ENCODE data around the gene STARD13. TPM values are rescaled to one million over a fixed set of nuclear protein-coding genes. Genes with fewer than 3 reads are reported as not detected.

STARD13 gene
- total RNA-seq, 1 experiment from 2014 or later, result 2.1 TPM

DNA sequence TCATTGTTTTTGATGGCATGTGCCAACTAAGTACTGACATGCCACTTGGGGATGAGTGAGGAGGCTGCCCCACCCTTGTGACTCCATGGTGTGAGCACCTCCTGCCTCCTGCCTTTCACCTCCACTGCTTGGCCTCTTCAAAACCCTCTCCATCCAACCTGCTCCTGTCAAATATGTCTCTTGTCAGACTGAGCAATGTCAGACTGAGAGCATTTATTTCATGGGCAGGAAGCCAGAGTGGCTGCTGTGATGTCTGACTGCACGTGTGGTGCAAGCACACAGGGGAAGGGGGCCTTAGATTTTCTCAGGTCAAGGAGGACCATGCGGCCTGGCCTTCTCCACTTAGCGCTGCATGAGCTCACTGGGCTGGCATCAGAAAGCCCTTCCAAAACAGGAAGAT, 68.3 kb downstream of the STARD13 start:
- Histone ChIP-seq H3K4ac (ENCODE audit: low read depth, low read length) (no peak overlapping the region), H2BK15ac (ENCODE audit: low read depth, low read length) (no peak overlapping the region), H4K8ac (replicated peaks; ENCODE audit: insufficient read length, low read depth, low read length) (no peak overlapping the region), H3K79me1 (ENCODE audit: insufficient read depth, low read depth, low read length, poor library complexity, severe bottlenecking) (no peaks in the 10 kb centered on the region), H3K14ac (ENCODE audit: insufficient read depth, low read length) (no peak overlapping the region), H2BK120ac (ENCODE audit: low read depth, low read length, poor library complexity, severe bottlenecking) (no peak overlapping the region), H2AFZ (ENCODE audit: low read length) (no peak overlapping the region), H3T11ph (ENCODE audit: low read length) (no peak overlapping the region), H4K91ac (ENCODE audit: insufficient read length, low read depth, low read length) (no peak overlapping the region), H2BK20ac (ENCODE audit: low read depth, low read length, poor library complexity, severe bottlenecking) (no peak overlapping the region), H2BK12ac (ENCODE audit: insufficient read length, low read depth, low read length) (no peak overlapping the region), H3K56ac (ENCODE audit: insufficient read length, low read depth, low read length) (no peak overlapping the region), H3K27me3 (ENCODE audit: insufficient read depth, low read length) (no peaks in the 10 kb centered on the region), H3K4me1 (ENCODE audit: insufficient read depth, low read length) (peaks cover 8% of the 10 kb centered on the region; the same call in 1 of the 2 replicates), H3K23me2 (ENCODE audit: insufficient read length, low read depth, low read length, poor library complexity, severe bottlenecking) (no peaks in the 10 kb centered on the region), H3K4me2 (ENCODE audit: insufficient read depth, insufficient read length, low read length) (no peak overlapping the region), H3K18ac (ENCODE audit: insufficient read length, low read depth, low read length) (no peak overlapping the region), H3K79me2 (ENCODE audit: insufficient read depth, low read length) (no peaks in the 10 kb centered on the region), H3K27ac (ENCODE audit: insufficient read length, low read depth, low read length) (no peak overlapping the region), H3K9ac (ENCODE audit: extremely low read depth, insufficient read length, low read length) (no peak overlapping the region), H3K9me3 (ENCODE audit: control insufficient read depth, low read depth, low read length) (no peaks in the 10 kb centered on the region), H4K5ac (ENCODE audit: insufficient read length, low read depth, low read length) (no peak overlapping the region), H2AK5ac (ENCODE audit: insufficient read length, low read length) (no peak overlapping the region), H2BK5ac (ENCODE audit: insufficient read length, low read length) (no peak overlapping the region), H4K20me1 (ENCODE audit: control insufficient read depth, insufficient read depth, insufficient read length) (no peaks in the 10 kb centered on the region), H3K23ac (ENCODE audit: insufficient read length, low read depth, low read length) (no peak overlapping the region)
- no CpG with 5 or more reads among the region's 3 CpGs for WGBS (ENCODE audit: extremely low coverage, insufficient read length, low lambda C conversion rate)
- Mint-ChIP-seq H3K27me3 (ENCODE audit: low read depth) (no peaks in the 10 kb centered on the region), H3K4me3 (no peak overlapping the region), H3K36me3 (ENCODE audit: insufficient read depth in 1 of 3, low read depth in 3 of 3) (no peaks in the 10 kb centered on the region; a peak in 1 of 7 replicates), H3K4me1 (peaks cover 27 to 28% of the 10 kb centered on the region in 2 experiments), H3K27ac (no peak overlapping the region), H3K9me3 (no peaks in the 10 kb centered on the region)
- TF ChIP-seq, protein P1, sequence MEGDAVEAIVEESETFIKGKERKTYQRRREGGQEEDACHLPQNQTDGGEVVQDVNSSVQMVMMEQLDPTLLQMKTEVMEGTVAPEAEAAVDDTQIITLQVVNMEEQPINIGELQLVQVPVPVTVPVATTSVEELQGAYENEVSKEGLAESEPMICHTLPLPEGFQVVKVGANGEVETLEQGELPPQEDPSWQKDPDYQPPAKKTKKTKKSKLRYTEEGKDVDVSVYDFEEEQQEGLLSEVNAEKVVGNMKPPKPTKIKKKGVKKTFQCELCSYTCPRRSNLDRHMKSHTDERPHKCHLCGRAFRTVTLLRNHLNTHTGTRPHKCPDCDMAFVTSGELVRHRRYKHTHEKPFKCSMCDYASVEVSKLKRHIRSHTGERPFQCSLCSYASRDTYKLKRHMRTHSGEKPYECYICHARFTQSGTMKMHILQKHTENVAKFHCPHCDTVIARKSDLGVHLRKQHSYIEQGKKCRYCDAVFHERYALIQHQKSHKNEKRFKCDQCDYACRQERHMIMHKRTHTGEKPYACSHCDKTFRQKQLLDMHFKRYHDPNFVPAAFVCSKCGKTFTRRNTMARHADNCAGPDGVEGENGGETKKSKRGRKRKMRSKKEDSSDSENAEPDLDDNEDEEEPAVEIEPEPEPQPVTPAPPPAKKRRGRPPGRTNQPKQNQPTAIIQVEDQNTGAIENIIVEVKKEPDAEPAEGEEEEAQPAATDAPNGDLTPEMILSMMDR (conservative IDR thresholded peaks at IDR 0.05), result no peak
- no peak for DNase-seq

Data from H9 (cell line).